Measurements from ENCODE around the gene ZFP1. TPM values are rescaled to one million over a fixed set of nuclear protein-coding genes. Genes with fewer than 3 reads are reported as not detected.
A peak's percentile ranks its signal among the peaks of the same experiment; 100 is the strongest.
"Not testable (repeated sequence)": the region's sequence is repeated elsewhere in the genome, so short reads cannot be mapped to it uniquely, and the experiment has no call there.

The ZFP1 gene
- total RNA-seq, 6 experiments from 2014 or later, result 3.7 to 18.6 (median 9.3) TPM

- 42% methylated on average over 4 of the region's 4 CpGs for WGBS (ENCODE audit: insufficient coverage, low coverage, low lambda C conversion rate, missing lambda C conversion rate)
- ATAC-seq (no peak), DNase-seq (no peak)
- no peak overlapping the region for H3K4me3 ChIP-seq
- TF ChIP-seq POLR2A (IDR thresholded peaks at IDR 0.05) (no peak), CTCF (IDR thresholded peaks at IDR 0.05) (no peak)
- H3K4me1 ChIP-seq, result peaks cover 0 to 19% (median 0%) of the 10 kb centered on the region in 4 donors
- no peaks in the 10 kb centered on the region for H3K27me3 ChIP-seq
- H3K36me3 ChIP-seq, result peaks cover 0 to 36% (median 7%) of the 10 kb centered on the region in 4 donors
- H3K9me3 ChIP-seq, result no peaks in the 10 kb centered on the region
- intact Hi-C loops (cut with DNase I), result no loop called here
- no peak overlapping the region for H3K27ac ChIP-seq
Observed at GRCh38 chr16:75127713-75128415, 20.5 kb upstream of the ZFP1 start.

- intact Hi-C loops (cut with DNase I); H3K27me3 ChIP-seq; H3K27ac ChIP-seq; H3K4me3 ChIP-seq; H3K9me3 ChIP-seq; DNase-seq: not testable (repeated sequence)
- 35% methylated on average over 4 of the region's 5 CpGs for WGBS (ENCODE audit: insufficient coverage, low coverage, low lambda C conversion rate, missing lambda C conversion rate)
- peak; percentile 56 to 82 (median 70) for ATAC-seq
- Histone ChIP-seq H3K36me3 (peaks cover 0 to 44% (median 8%) of the 10 kb centered on the region in 4 donors), H3K4me1 (peaks cover 0 to 19% (median 0%) of the 10 kb centered on the region in 4 donors)
Observed at GRCh38 chr16:75129421-75130149, 18.7 kb upstream of the ZFP1 start.

- H3K27me3 ChIP-seq, result no peaks in the 10 kb centered on the region
- ATAC-seq (peak; percentile 17 to 54 (median 32)), DNase-seq (no peak)
- no peaks in the 10 kb centered on the region for H3K9me3 ChIP-seq
- intact Hi-C loops (cut with DNase I), result no loop called here
- H3K4me3 ChIP-seq, result no peak overlapping the region
- 59% methylated on average over 4 of the region's 9 CpGs for WGBS (ENCODE audit: insufficient coverage, low coverage, low lambda C conversion rate, missing lambda C conversion rate)
- H3K36me3 ChIP-seq, result peaks cover 0 to 44% (median 8%) of the 10 kb centered on the region in 4 donors
- peak in 1 of 4 donors; percentile 4 for TF ChIP-seq CTCF (IDR thresholded peaks at IDR 0.05)
- TF ChIP-seq POLR2A (IDR thresholded peaks at IDR 0.05), result no peak
- H3K4me1 ChIP-seq, result peaks cover 0 to 19% (median 0%) of the 10 kb centered on the region in 4 donors
- H3K27ac ChIP-seq, result no peak overlapping the region
Observed at GRCh38 chr16:75130150-75130771, 18.1 kb upstream of the ZFP1 start.

- Histone ChIP-seq H3K27me3 (no peaks in the 10 kb centered on the region), H3K4me1 (peaks cover 0 to 14% (median 0%) of the 10 kb centered on the region in 4 donors), H3K27ac (no peak overlapping the region), H3K4me3 (no peak overlapping the region), H3K36me3 (peaks cover 0 to 44% (median 8%) of the 10 kb centered on the region in 4 donors), H3K9me3 (no peaks in the 10 kb centered on the region)
- WGBS (ENCODE audit: insufficient coverage, low coverage, low lambda C conversion rate, missing lambda C conversion rate), result 88% methylated on average over 7 of the region's 7 CpGs
- TF ChIP-seq POLR2A (IDR thresholded peaks at IDR 0.05) (no peak), CTCF (IDR thresholded peaks at IDR 0.05) (no peak)
- DNase-seq, result no peak
- intact Hi-C loops (cut with DNase I), result no loop called here
- ATAC-seq, result peak in 1 of 4 donors; percentile 16
Observed at GRCh38 chr16:75131081-75131480, 17.2 kb upstream of the ZFP1 start.
